DMS 273 treated with DMSO at 0.1 percent for 48 hours (cell line): Measurements from ENCODE around the gene NME7.

Source experiments
- DNase-seq: peaks from one replicate; lab custom pipeline; 2025; lab: John Stamatoyannopoulos, UW

The NME7 gene

GRCh38 chr1:169106921-169107602 lies 260.5 kb downstream of the NME7 start:
- no peak for DNase-seq

- DNase-seq: peak; percentile 75
Measured at GRCh38 chr1:169106095-169106920, 261.3 kb downstream of the NME7 start, which contains the start of gene ATP1B1. Gene ATP1B1 (plus strand): TSS chr1:169106690. CDS start chr1:169106830, 140 bp downstream.

- peak; percentile 10 for DNase-seq
Measured at GRCh38 chr1:169105434-169106094, 262.0 kb downstream of the NME7 start.

- no peak for DNase-seq
Measured at GRCh38 chr1:169105087-169105433, 262.5 kb downstream of the NME7 start.

GRCh38 chr1:169103480-169103893 lies 264.1 kb downstream of the NME7 start:
- DNase-seq: no peak

GRCh38 chr1:169103002-169103401 lies 264.6 kb downstream of the NME7 start:
- DNase-seq: no peak

GRCh38 chr1:169102567-169102966 lies 265.0 kb downstream of the NME7 start:
- DNase-seq: no peak

- DNase-seq: no peak
Measured at GRCh38 chr1:169100651-169101088, 266.9 kb downstream of the NME7 start.

- DNase-seq: no peak
Measured at GRCh38 chr1:169100208-169100607, 267.4 kb downstream of the NME7 start.

- DNase-seq: no peak
Measured at GRCh38 chr1:169099561-169099960, 268.0 kb downstream of the NME7 start.

GRCh38 chr1:169098380-169098779 lies 269.2 kb downstream of the NME7 start:
- no peak for DNase-seq

- DNase-seq: no peak
Measured at GRCh38 chr1:169094897-169095569, 272.6 kb downstream of the NME7 start.

GRCh38 chr1:169092399-169092798 lies 275.2 kb downstream of the NME7 start:
- no peak for DNase-seq

- no peak for DNase-seq
Measured at GRCh38 chr1:169091480-169091941, 276.1 kb downstream of the NME7 start.

GRCh38 chr1:169090900-169091311 lies 276.7 kb downstream of the NME7 start:
- no peak for DNase-seq

- no peak for DNase-seq
Measured at GRCh38 chr1:169090308-169090899, 277.2 kb downstream of the NME7 start.

- no peak for DNase-seq
Measured at GRCh38 chr1:169089776-169090175, 277.8 kb downstream of the NME7 start.

- no peak for DNase-seq
Measured at GRCh38 chr1:169087876-169088275, 279.7 kb downstream of the NME7 start.

GRCh38 chr1:169086603-169087455 lies 280.8 kb downstream of the NME7 start:
- peak; percentile 81 for DNase-seq

GRCh38 chr1:169085911-169086310 lies 281.7 kb downstream of the NME7 start:
- DNase-seq: no peak
